RWPE2 (cell line): ENCODE measurements around the gene TTLL6.
"Not testable (repeated sequence)": the region's sequence is repeated elsewhere in the genome, so short reads cannot be mapped to it uniquely, and the experiment has no call there.

Source experiments
- ATAC-seq: fragments of 200-7000 bp; cut with Tn5 transposase; 3 replicates; pipeline ENCODE4 v1.9.1; 2021; ENCODE audit warnings: low read depth
- DNase-seq: peaks from one replicate; pipeline ENCODE4 v3.0.0-alpha.2; 2020; ENCODE audit warnings: low spot score
- H3K27ac ChIP-seq: fragments of 450-650 bp; 2 replicates; pipeline ENCODE4 v1.5.1; 2017; ENCODE audit warnings: mild to moderate bottlenecking; ENCODE audit not compliant: poor library complexity, severe bottlenecking
- H3K27me3 ChIP-seq: fragments of 250-450 bp; sonication (Bioruptor Pico); 2 replicates; pipeline ENCODE4 v1.5.1; 2021; ENCODE audit warnings: mild to moderate bottlenecking, moderate library complexity; ENCODE audit not compliant: insufficient read depth, poor library complexity, severe bottlenecking
- H3K36me3 ChIP-seq: fragments of 250-450 bp; sonication (Bioruptor Pico); 2 replicates; pipeline ENCODE4 v1.5.1; 2020; ENCODE audit warnings: low read depth, mild to moderate bottlenecking, moderate library complexity
- H3K4me1 ChIP-seq: fragments of 250-450 bp; sonication (Bioruptor Pico); 2 replicates; pipeline ENCODE4 v1.5.1; 2021; ENCODE audit warnings: mild to moderate bottlenecking, moderate library complexity; ENCODE audit not compliant: insufficient read depth, poor library complexity, severe bottlenecking
- H3K4me3 ChIP-seq: fragments of 250-450 bp; sonication (Bioruptor Pico); 2 replicates; pipeline ENCODE4 v1.5.1; 2021; ENCODE audit warnings: mild to moderate bottlenecking, moderate library complexity; ENCODE audit not compliant: severe bottlenecking
- H3K9me3 ChIP-seq: fragments of 250-450 bp; sonication (Bioruptor Pico); 2 replicates; pipeline ENCODE4 v1.5.1; 2021; ENCODE audit warnings: mild to moderate bottlenecking, moderate library complexity; ENCODE audit not compliant: severe bottlenecking
- TF ChIP-seq, protein P1 (sequence below): fragments of 450-650 bp; IDR thresholded peaks from one replicate; pipeline ENCODE4 v1.5.1; 2017; ENCODE audit warnings: mild to moderate bottlenecking, moderate library complexity; ENCODE audit not compliant: poor library complexity, severe bottlenecking

Gene TTLL6

DNA sequence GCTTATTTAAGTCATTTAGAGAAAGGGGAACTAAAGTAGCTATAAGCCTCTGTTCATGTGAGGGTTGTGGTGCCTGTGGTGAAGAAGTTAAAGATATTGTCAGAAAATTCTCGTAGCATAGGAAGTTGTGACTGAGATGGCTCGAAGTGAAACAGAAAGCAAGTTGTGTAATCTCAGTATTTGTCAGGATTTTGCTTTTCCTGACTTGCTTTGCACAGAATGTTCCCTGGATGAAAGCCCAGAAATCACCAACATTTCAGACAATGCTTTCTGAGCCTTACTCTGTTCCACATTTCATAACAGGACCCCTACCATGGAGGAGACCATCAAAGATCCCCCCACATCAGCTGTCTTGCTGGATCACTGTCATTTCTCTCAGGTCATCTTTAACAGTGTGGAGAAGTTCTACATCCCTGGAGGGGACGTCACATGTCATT is 24.4 kb upstream of the TTLL6 start:
- Histone ChIP-seq H3K27me3 (no peaks in the 10 kb centered on the region), H3K9me3 (no peaks in the 10 kb centered on the region), H3K4me1 (peaks cover 10% of the 10 kb centered on the region), H3K36me3 (peaks cover 35% of the 10 kb centered on the region), H3K4me3 (peak overlapping the region; percentile 2), H3K27ac (peak overlapping the region; percentile 55)
- TF ChIP-seq, protein P1, sequence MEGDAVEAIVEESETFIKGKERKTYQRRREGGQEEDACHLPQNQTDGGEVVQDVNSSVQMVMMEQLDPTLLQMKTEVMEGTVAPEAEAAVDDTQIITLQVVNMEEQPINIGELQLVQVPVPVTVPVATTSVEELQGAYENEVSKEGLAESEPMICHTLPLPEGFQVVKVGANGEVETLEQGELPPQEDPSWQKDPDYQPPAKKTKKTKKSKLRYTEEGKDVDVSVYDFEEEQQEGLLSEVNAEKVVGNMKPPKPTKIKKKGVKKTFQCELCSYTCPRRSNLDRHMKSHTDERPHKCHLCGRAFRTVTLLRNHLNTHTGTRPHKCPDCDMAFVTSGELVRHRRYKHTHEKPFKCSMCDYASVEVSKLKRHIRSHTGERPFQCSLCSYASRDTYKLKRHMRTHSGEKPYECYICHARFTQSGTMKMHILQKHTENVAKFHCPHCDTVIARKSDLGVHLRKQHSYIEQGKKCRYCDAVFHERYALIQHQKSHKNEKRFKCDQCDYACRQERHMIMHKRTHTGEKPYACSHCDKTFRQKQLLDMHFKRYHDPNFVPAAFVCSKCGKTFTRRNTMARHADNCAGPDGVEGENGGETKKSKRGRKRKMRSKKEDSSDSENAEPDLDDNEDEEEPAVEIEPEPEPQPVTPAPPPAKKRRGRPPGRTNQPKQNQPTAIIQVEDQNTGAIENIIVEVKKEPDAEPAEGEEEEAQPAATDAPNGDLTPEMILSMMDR, result no peak
- ATAC-seq (peak; percentile 67; the same call in 2 of the 3 replicates), DNase-seq (no peak)

- DNase-seq (no peak), ATAC-seq (no peak)
- TF ChIP-seq, protein P1, result no peak
- Histone ChIP-seq H3K4me3 (no peak overlapping the region), H3K36me3 (peaks cover 32% of the 10 kb centered on the region), H3K9me3 (no peaks in the 10 kb centered on the region), H3K27ac (peak overlapping the region; percentile 55), H3K27me3 (no peaks in the 10 kb centered on the region), H3K4me1 (peaks cover 10% of the 10 kb centered on the region)
These were observed 23.4 kb upstream of the TTLL6 start for GRCh38 chr17:48840441-48840840.

- ATAC-seq, H3K4me1 ChIP-seq, H3K27ac ChIP-seq, DNase-seq, H3K27me3 ChIP-seq, H3K4me3 ChIP-seq, H3K9me3 ChIP-seq, H3K36me3 ChIP-seq: not testable (repeated sequence)
These were observed 20.4 kb upstream of the TTLL6 start for GRCh38 chr17:48837458-48837857.

- H3K27me3 ChIP-seq, result no peaks in the 10 kb centered on the region
- no peaks in the 10 kb centered on the region for H3K9me3 ChIP-seq
- DNase-seq (no peak), ATAC-seq (no peak)
- H3K4me3 ChIP-seq, result no peak overlapping the region
- H3K4me1 ChIP-seq, result peaks cover 16% of the 10 kb centered on the region
- H3K36me3 ChIP-seq, result peaks cover 4% of the 10 kb centered on the region; the same call in 1 of the 2 replicates
- H3K27ac ChIP-seq, result no peak overlapping the region
- TF ChIP-seq, protein P1, result no peak
These were observed 18.9 kb upstream of the TTLL6 start for GRCh38 chr17:48835971-48836370.

GRCh38 chr17:48834973-48835372 is 17.9 kb upstream of the TTLL6 start:
- Histone ChIP-seq H3K27me3 (no peaks in the 10 kb centered on the region), H3K4me3 (no peak overlapping the region), H3K36me3 (peaks cover 4% of the 10 kb centered on the region; the same call in 1 of the 2 replicates), H3K9me3 (no peaks in the 10 kb centered on the region), H3K27ac (no peak overlapping the region), H3K4me1 (peaks cover 7% of the 10 kb centered on the region)
- DNase-seq, result no peak
- no peak for ATAC-seq
- TF ChIP-seq, protein P1, result no peak
